Mesendoderm (in vitro differentiated cells): Measurements from ENCODE around the gene GSTT2B.
"Not testable (repeated sequence)": the region's sequence is repeated elsewhere in the genome, so short reads cannot be mapped to it uniquely, and the experiment has no call there.

ENCODE experiments used
- DNase-seq: peaks from one replicate; pipeline ENCODE4 v3.0.0; 2013
- H2AK5ac ChIP-seq: 2 replicates; pipeline ENCODE4 v1.6.1; 2013; ENCODE audit warnings: low read length, inconsistent platforms
- H2BK120ac ChIP-seq: 2 replicates; pipeline ENCODE4 v1.6.1; 2013; ENCODE audit warnings: low read depth, mild to moderate bottlenecking, low read length, moderate library complexity, mixed read lengths
- H2BK15ac ChIP-seq: replicated peaks from 2 replicates; pipeline ENCODE4 v1.6.1; 2013; ENCODE audit warnings: low read depth, mild to moderate bottlenecking, moderate library complexity
- H2BK5ac ChIP-seq: 2 replicates; pipeline ENCODE4 v1.6.1; 2013; ENCODE audit warnings: low read length, inconsistent platforms
- H3K18ac ChIP-seq: 2 replicates; pipeline ENCODE4 v1.6.1; 2013; ENCODE audit warnings: mild to moderate bottlenecking, low read length, mixed read lengths
- H3K23ac ChIP-seq: one replicate; pipeline ENCODE4 v1.6.1; 2013; ENCODE audit warnings: low read length
- H3K27ac ChIP-seq: 2 replicates; pipeline ENCODE4 v1.5.1; 2013; ENCODE audit warnings: low read depth, mild to moderate bottlenecking, inconsistent platforms, low read length, moderate library complexity
- H3K27me3 ChIP-seq: 2 replicates; pipeline ENCODE4 v1.6.1; 2013; ENCODE audit warnings: low read length, control low read depth, mild to moderate bottlenecking, inconsistent platforms; ENCODE audit not compliant: insufficient read depth, poor library complexity
- H3K36me3 ChIP-seq: 2 replicates; pipeline ENCODE4 v1.6.1; 2013; ENCODE audit warnings: low read length, inconsistent platforms; ENCODE audit not compliant: control insufficient read depth, insufficient read depth
- H3K4ac ChIP-seq: one replicate; pipeline ENCODE4 v1.6.1; 2013; ENCODE audit warnings: low read depth, mild to moderate bottlenecking, low read length, moderate library complexity
- H3K4me1 ChIP-seq: 2 replicates; pipeline ENCODE4 v1.6.1; 2013; ENCODE audit warnings: low read depth, low read length, inconsistent platforms; ENCODE audit not compliant: control insufficient read depth
- H3K4me2 ChIP-seq: 2 replicates; pipeline ENCODE4 v1.6.1; 2013; ENCODE audit warnings: low read length
- H3K4me3 ChIP-seq: 2 replicates; pipeline ENCODE4 v1.5.1; 2013; ENCODE audit warnings: mild to moderate bottlenecking, low read length
- H3K56ac ChIP-seq: one replicate; pipeline ENCODE4 v1.6.1; 2013; ENCODE audit warnings: low read length
- H3K79me1 ChIP-seq: 2 replicates; pipeline ENCODE4 v1.6.1; 2013; ENCODE audit warnings: low read length, inconsistent platforms
- H3K79me2 ChIP-seq: 2 replicates; pipeline ENCODE4 v1.6.1; 2013; ENCODE audit warnings: mild to moderate bottlenecking, low read length; ENCODE audit not compliant: control insufficient read depth, insufficient read depth
- H3K9ac ChIP-seq: 2 replicates; pipeline ENCODE4 v1.6.1; 2013; ENCODE audit warnings: low read length, inconsistent platforms
- H4K5ac ChIP-seq: one replicate; pipeline ENCODE4 v1.6.1; 2013; ENCODE audit warnings: low read length
- H4K8ac ChIP-seq: one replicate; pipeline ENCODE4 v1.6.1; 2013; ENCODE audit warnings: low read depth, mild to moderate bottlenecking, control low read depth, low read length, moderate library complexity
- WGBS: extraction: QIAGEN DNeasy Blood & Tissue Kit; methylation state at CpG from one replicate; pipeline ENCODE4 v1.1.7; 2013; ENCODE audit warnings: low lambda C conversion rate, missing lambda C conversion rate; ENCODE audit not compliant: insufficient coverage; ENCODE audit errors: extremely low coverage; 5-methylcytosine and 5-hydroxymethylcytosine counted together

Gene GSTT2B

GRCh38 chr22:23979557-23980240 is 18.7 kb upstream of the GSTT2B start, which contains the start of gene GSTT2:
GSTT2 (plus strand) TSS chr22:23980134.
- not testable (repeated sequence) for H3K4me1 ChIP-seq, H3K56ac ChIP-seq, H3K27ac ChIP-seq, DNase-seq, H2BK5ac ChIP-seq, H3K4me3 ChIP-seq, H3K4ac ChIP-seq, H3K23ac ChIP-seq, H2BK120ac ChIP-seq, H3K79me2 ChIP-seq, H3K27me3 ChIP-seq, H3K36me3 ChIP-seq, H2AK5ac ChIP-seq, H3K9ac ChIP-seq, H2BK15ac ChIP-seq, H3K79me1 ChIP-seq, H4K5ac ChIP-seq, H4K8ac ChIP-seq, H3K18ac ChIP-seq, H3K4me2 ChIP-seq
- no CpG with 5 or more reads among the region's 41 CpGs for WGBS

- not testable (repeated sequence) for H3K18ac ChIP-seq, H2BK15ac ChIP-seq, H3K4me3 ChIP-seq, H3K27ac ChIP-seq, H3K4ac ChIP-seq, H3K4me1 ChIP-seq, H3K4me2 ChIP-seq, H3K56ac ChIP-seq, H3K79me2 ChIP-seq, H3K23ac ChIP-seq, H2BK5ac ChIP-seq, DNase-seq, H4K8ac ChIP-seq, H2AK5ac ChIP-seq, H4K5ac ChIP-seq, H3K36me3 ChIP-seq, H3K27me3 ChIP-seq, H3K9ac ChIP-seq, H2BK120ac ChIP-seq, H3K79me1 ChIP-seq
- WGBS, result no CpG with 5 or more reads among the region's 12 CpGs
These were observed 16.3 kb upstream of the GSTT2B start for GRCh38 chr22:23977304-23977703.

GRCh38 chr22:23974836-23975352 is 13.9 kb upstream of the GSTT2B start:
- H3K18ac ChIP-seq, H3K23ac ChIP-seq, H4K5ac ChIP-seq, H3K4me3 ChIP-seq, H2BK15ac ChIP-seq, H2AK5ac ChIP-seq, DNase-seq, H3K9ac ChIP-seq, H3K4me1 ChIP-seq, H3K56ac ChIP-seq, H2BK5ac ChIP-seq, H3K4me2 ChIP-seq, H3K79me1 ChIP-seq, H3K36me3 ChIP-seq, H2BK120ac ChIP-seq, H4K8ac ChIP-seq, H3K27me3 ChIP-seq, H3K79me2 ChIP-seq, H3K4ac ChIP-seq, H3K27ac ChIP-seq: not testable (repeated sequence)
- no CpG with 5 or more reads among the region's 27 CpGs for WGBS

GRCh38 chr22:23974345-23974744 is 13.3 kb upstream of the GSTT2B start, which contains the start of gene DDT:
DDT (minus strand) TSS chr22:23974441; CDS start chr22:23974414, 27 bp downstream.
- not testable (repeated sequence) for H3K9ac ChIP-seq, H4K5ac ChIP-seq, H3K36me3 ChIP-seq, H3K23ac ChIP-seq, H3K27me3 ChIP-seq, H2AK5ac ChIP-seq, H2BK120ac ChIP-seq, H2BK5ac ChIP-seq, H3K4me1 ChIP-seq, H3K56ac ChIP-seq, H3K79me1 ChIP-seq, H3K27ac ChIP-seq, DNase-seq, H2BK15ac ChIP-seq, H3K4me3 ChIP-seq, H3K18ac ChIP-seq, H3K79me2 ChIP-seq, H3K4ac ChIP-seq, H4K8ac ChIP-seq, H3K4me2 ChIP-seq
- WGBS, result no CpG with 5 or more reads among the region's 29 CpGs

GRCh38 chr22:23971927-23972326 is 10.9 kb upstream of the GSTT2B start:
- not testable (repeated sequence) for H3K23ac ChIP-seq, H4K5ac ChIP-seq, H3K79me2 ChIP-seq, H3K9ac ChIP-seq, H3K4me1 ChIP-seq, H3K18ac ChIP-seq, H3K36me3 ChIP-seq, H3K4ac ChIP-seq, H3K56ac ChIP-seq, H2AK5ac ChIP-seq, H3K79me1 ChIP-seq, H2BK5ac ChIP-seq, H4K8ac ChIP-seq, H3K27ac ChIP-seq, H2BK15ac ChIP-seq, DNase-seq, H3K4me2 ChIP-seq, H3K27me3 ChIP-seq, H3K4me3 ChIP-seq, H2BK120ac ChIP-seq
- WGBS, result no CpG with 5 or more reads among the region's 3 CpGs
